PC-9 (cell line): Measurements from ENCODE around the gene NET1. TPM values are rescaled to one million over a fixed set of nuclear protein-coding genes. Genes with fewer than 3 reads are reported as not detected.

Source experiments
- BruUV-seq: library from RNA; stranded (reverse); fragments of 400-500 nt; replicated peaks from 2 replicates; lab custom pipeline; 2021; lab: Mats Ljungman, UMichigan
- CTCF ChIA-PET: fragments of 300-600 bp; sonication (Branson Sonifier 250); formaldehyde crosslinking; loops from one replicate; lab custom pipeline; 2022; ENCODE audit warnings: antibody characterized with exemption; lab: Charles Lee
- POLR2A ChIA-PET: fragments of 300-600 bp; sonication (Branson Sonifier 250); formaldehyde crosslinking; loops from one replicate; lab custom pipeline; 2022; ENCODE audit warnings: antibody characterized with exemption; ENCODE audit not compliant: unreplicated experiment; lab: Charles Lee
- DNase-seq, 2 experiments: peaks; one replicate each; pipeline versions ENCODE4 v3.0.0 to v3.0.0-alpha.2; 2015 to 2022; ENCODE audit warnings: mixed read lengths in 1 of 2
- H2AFZ ChIP-seq: fragments of 200-600 bp; sonication (generic); 2 replicates; pipeline ENCODE4 v1.8.1; 2017; ENCODE audit warnings: antibody characterized with exemption
- H3F3A ChIP-seq: fragments of 200-600 bp; sonication (generic); 2 replicates; pipeline ENCODE4 v1.8.1; 2017; ENCODE audit warnings: antibody characterized with exemption, mild to moderate bottlenecking, low read depth; ENCODE audit not compliant: insufficient read depth
- H3K27ac ChIP-seq: fragments of 200-600 bp; sonication (generic); 2 replicates; pipeline ENCODE4 v1.6.1; 2016; ENCODE audit warnings: mixed run types
- H3K27me3 ChIP-seq: fragments of 200-600 bp; sonication (generic); 2 replicates; pipeline ENCODE4 v1.6.1; 2016; ENCODE audit warnings: low read depth, mixed run types; ENCODE audit not compliant: insufficient read depth
- H3K36me3 ChIP-seq: fragments of 200-600 bp; sonication (generic); 2 replicates; pipeline ENCODE4 v1.6.1; 2016; ENCODE audit warnings: low read depth, mixed run types
- H3K4me1 ChIP-seq: fragments of 200-600 bp; sonication (generic); replicated peaks from 2 replicates; pipeline ENCODE4 v1.6.1; 2016; ENCODE audit warnings: mixed run types; ENCODE audit not compliant: insufficient read depth
- H3K4me2 ChIP-seq: fragments of 200-600 bp; sonication (generic); 2 replicates; pipeline ENCODE4 v1.6.1; 2017; ENCODE audit warnings: mixed run types
- H3K4me3 ChIP-seq: fragments of 200-600 bp; sonication (generic); 2 replicates; pipeline ENCODE4 v1.6.1; 2016; ENCODE audit warnings: mixed run types
- H3K79me2 ChIP-seq: fragments of 200-600 bp; sonication (generic); 2 replicates; pipeline ENCODE4 v1.6.1; 2017; ENCODE audit warnings: low read depth, mixed run types
- H3K9me2 ChIP-seq: fragments of 200-600 bp; sonication (generic); 2 replicates; pipeline ENCODE4 v1.8.1; 2017; ENCODE audit warnings: mild to moderate bottlenecking; ENCODE audit not compliant: insufficient read depth
- H3K9me3 ChIP-seq: fragments of 200-600 bp; sonication (generic); 2 replicates; pipeline ENCODE4 v1.8.1; 2016; ENCODE audit warnings: low read depth; ENCODE audit not compliant: insufficient read depth
- H4K20me1 ChIP-seq: fragments of 200-600 bp; sonication (generic); 2 replicates; pipeline ENCODE4 v1.8.1; 2017; ENCODE audit not compliant: insufficient read depth
- CTCF ChIP-seq: fragments of 200-600 bp; sonication (generic); conservative IDR thresholded peaks from 2 replicates; pipeline ENCODE4 v1.6.1; 2017; ENCODE audit warnings: mixed run types, antibody characterized with exemption, mild to moderate bottlenecking, moderate library complexity
- EZH2 ChIP-seq: fragments of 200-600 bp; sonication (generic); IDR thresholded peaks from 2 replicates; pipeline ENCODE4 v1.8.0; 2017; ENCODE audit warnings: antibody characterized with exemption, low read depth
- intact Hi-C: fragments of 100-400 bp; cut with micrococcal nuclease; formaldehyde crosslinking; loops from one replicate; pipeline ENCODE4 v1.10.0; 2022; ENCODE audit not compliant: unreplicated experiment
- total RNA-seq: library from RNA; stranded (reverse); gene quantifications from 2 replicates; pipeline ENCODE4 v1.2.3, GENCODE V29; 2021

NET1 gene
- total RNA-seq, 1 experiment from 2014 or later, result 150 TPM

- H4K20me1 ChIP-seq, result peaks cover 15% of the 10 kb centered on the region; the same call in 1 of the 2 replicates
- peaks cover 24% of the 10 kb centered on the region for H3K4me1 ChIP-seq
- ChIA-PET CTCF (interaction anchor here (0.6 kb wide), 1 partner anchor 61 kb away, joined by 3 read pairs; no protein-coding TSS in a partner anchor), POLR2A (interaction anchor here (0.6 kb wide), 1 partner anchor 424 kb away, joined by 3 read pairs; no protein-coding TSS in a partner anchor)
- H3F3A ChIP-seq, result peaks cover 47% of the 10 kb centered on the region
- TF ChIP-seq CTCF (no peak), EZH2 (no peak)
- H3K79me2 ChIP-seq, result peaks cover 60% of the 10 kb centered on the region
- no peak overlapping the region for H3K4me2 ChIP-seq
- H3K36me3 ChIP-seq, result peaks cover 6% of the 10 kb centered on the region; the same call in 1 of the 2 replicates
- no peak overlapping the region for H3K27ac ChIP-seq
- no peak overlapping the region for H3K4me3 ChIP-seq
- no peaks in the 10 kb centered on the region for H3K27me3 ChIP-seq
- H2AFZ ChIP-seq, result no peak overlapping the region
- BruUV-seq, result no TSS peak
- no peak for DNase-seq
- H3K9me3 ChIP-seq, result no peaks in the 10 kb centered on the region
- intact Hi-C loops, result no loop called here
- H3K9me2 ChIP-seq, result no peaks in the 10 kb centered on the region
Observed at GRCh38 chr10:5443429-5443828, 31.1 kb downstream of the NET1 start.

GRCh38 chr10:5445006-5445405 lies 32.6 kb downstream of the NET1 start:
- no peaks in the 10 kb centered on the region for H3K27me3 ChIP-seq
- POLR2A ChIA-PET, result interaction anchor here (0.7 kb wide), 1 partner anchor 240 kb away, joined by 6 read pairs; no protein-coding TSS in a partner anchor
- no TSS peak for BruUV-seq
- 0 out of 2 replicates have a peak, but pooled peaks cover 6% of the 10 kb centered on the region for H3K36me3 ChIP-seq
- H3K9me2 ChIP-seq, result no peaks in the 10 kb centered on the region
- H2AFZ ChIP-seq, result no peak overlapping the region
- H3F3A ChIP-seq, result peaks cover 47% of the 10 kb centered on the region
- CTCF ChIA-PET, result no interaction called here
- peaks cover 20% of the 10 kb centered on the region for H4K20me1 ChIP-seq
- intact Hi-C loops, result loop anchor here (5.0 kb wide), 2 partner anchors 422 to 598 kb away; no protein-coding TSS in a partner anchor
- peaks cover 24% of the 10 kb centered on the region for H3K4me1 ChIP-seq
- H3K9me3 ChIP-seq, result no peaks in the 10 kb centered on the region
- peaks cover 75% of the 10 kb centered on the region for H3K79me2 ChIP-seq
- H3K4me2 ChIP-seq, result 0 out of 2 replicates have a peak overlapping the region, but pooled peaks have one; percentile 93
- no peak for DNase-seq
- no peak overlapping the region for H3K4me3 ChIP-seq
- TF ChIP-seq EZH2 (no peak), CTCF (no peak)
- H3K27ac ChIP-seq, result peak overlapping the region; percentile 95

- peak overlapping the region; percentile 95 for H3K27ac ChIP-seq
- ChIA-PET POLR2A (interaction anchor here (0.5 to 1.2 kb wide), 18 partner anchors 9 to 643 kb away, joined by 3 to 13 read pairs (median 5); partner anchors contain the start of genes ANKRD16, FBH1 and TUBAL3), CTCF (interaction anchor here (0.9 to 1.5 kb wide), 2 partner anchors 100 to 177 kb away, joined by 3 to 7 read pairs; no protein-coding TSS in a partner anchor)
- no peaks in the 10 kb centered on the region for H3K9me2 ChIP-seq
- H3K4me2 ChIP-seq, result peak overlapping the region; percentile 93
- DNase-seq, result peak; percentile 87 to 95
- peaks cover 90% of the 10 kb centered on the region for H3K79me2 ChIP-seq
- intact Hi-C loops, result loop anchor here (1.0 to 5.0 kb wide), 7 partner anchors 42 to 599 kb away; no protein-coding TSS in a partner anchor
- no peak overlapping the region for H2AFZ ChIP-seq
- no peaks in the 10 kb centered on the region for H3K9me3 ChIP-seq
- TF ChIP-seq EZH2 (no peak), CTCF (no peak)
- no peaks in the 10 kb centered on the region for H3K27me3 ChIP-seq
- peak overlapping the region; percentile 91 for H3K4me3 ChIP-seq
- peaks cover 44% of the 10 kb centered on the region for H3F3A ChIP-seq
- H4K20me1 ChIP-seq, result peaks cover 28% of the 10 kb centered on the region
- peaks cover 38% of the 10 kb centered on the region for H3K4me1 ChIP-seq
- no TSS peak for BruUV-seq
- 0 out of 2 replicates have a peak, but pooled peaks cover 8% of the 10 kb centered on the region for H3K36me3 ChIP-seq
Observed at GRCh38 chr10:5446390-5446926, 34.1 kb downstream of the NET1 start.
